ENCODE data around the gene IGLL1.
"Not testable (repeated sequence)": the region's sequence is repeated elsewhere in the genome, so short reads cannot be mapped to it uniquely, and the experiment has no call there.

DNA sequence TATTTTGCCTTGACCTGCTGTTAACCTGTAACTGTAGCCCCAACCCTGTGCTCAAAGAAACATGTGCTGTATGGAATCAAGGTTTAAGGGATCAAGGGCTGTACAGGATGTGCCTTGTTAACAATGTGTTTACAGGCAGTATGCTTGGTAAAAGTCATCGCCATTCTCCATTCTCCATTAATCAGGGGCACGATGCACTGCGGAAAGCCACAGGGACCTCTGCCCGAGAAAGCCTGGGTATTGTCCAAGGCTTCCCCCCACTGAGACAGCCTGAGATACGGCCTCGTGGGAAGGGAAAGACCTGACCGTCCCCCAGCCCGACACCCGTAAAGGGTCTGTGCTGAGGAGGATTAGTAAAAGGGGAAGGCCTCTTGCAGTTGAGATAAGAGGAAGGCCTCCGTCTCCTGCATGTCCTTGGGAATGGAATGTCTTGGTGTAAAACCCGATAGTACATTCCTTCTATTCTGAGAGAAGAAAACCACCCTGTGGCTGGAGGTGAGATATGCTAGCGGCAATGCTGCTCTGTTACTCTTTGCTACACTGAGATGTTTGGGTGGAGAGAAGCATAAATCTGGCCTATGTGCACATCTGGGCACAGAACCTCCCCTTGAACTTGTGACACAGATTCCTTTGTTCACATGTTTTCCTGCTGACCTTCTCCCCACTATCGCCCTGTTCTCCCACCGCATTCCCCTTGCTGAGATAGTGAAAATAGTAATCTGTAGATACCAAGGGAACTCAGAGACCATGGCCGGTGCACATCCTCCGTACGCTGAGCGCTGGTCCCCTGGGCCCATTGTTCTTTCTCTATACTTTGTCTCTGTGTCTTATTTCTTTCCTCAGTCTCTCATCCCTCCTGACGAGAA lies 42.0 kb downstream of the IGLL1 start:
- not testable (repeated sequence) for TF ChIP-seq CTCF, POLR2A (IDR thresholded peaks at IDR 0.05)

Data from thyroid gland (tissue), 4 donors.